Dedifferentiated amniotic fluid mesenchymal stem cell (primary cell): ENCODE measurements around the gene NPIPB13.
"Not testable (repeated sequence)": the region's sequence is repeated elsewhere in the genome, so short reads cannot be mapped to it uniquely, and the experiment has no call there.

ENCODE experiments used
- DNase-seq: peaks from one replicate; pipeline ENCODE4 v3.0.0-alpha.2; 2016; ENCODE audit errors: extremely low spot score

Gene NPIPB13

DNA sequence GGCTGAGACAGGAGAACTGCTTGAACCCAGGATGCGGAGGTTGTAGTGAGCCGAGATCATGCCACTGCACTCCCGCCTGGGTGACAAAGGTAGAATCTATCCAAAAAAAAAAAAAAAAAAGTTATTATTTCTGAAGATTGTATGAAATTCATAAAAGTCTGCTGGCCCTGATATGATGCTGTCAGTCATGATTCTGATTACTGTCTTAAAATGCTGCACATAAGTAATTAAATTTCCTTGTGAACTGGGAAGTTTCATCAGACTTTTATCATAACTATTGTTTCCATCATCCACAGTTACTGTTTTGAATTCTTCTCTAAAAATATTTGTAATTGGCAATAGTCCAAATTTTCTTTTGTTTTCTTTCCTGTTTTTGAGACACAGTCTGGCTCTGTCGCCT is at the start of gene NPIPB13:
TSS of gene NPIPB13 (minus strand) at position 101 of the 400 bp plus-strand sequence. CDS start 2,906 bp downstream, outside the sequence.
- DNase-seq: not testable (repeated sequence)

DNA sequence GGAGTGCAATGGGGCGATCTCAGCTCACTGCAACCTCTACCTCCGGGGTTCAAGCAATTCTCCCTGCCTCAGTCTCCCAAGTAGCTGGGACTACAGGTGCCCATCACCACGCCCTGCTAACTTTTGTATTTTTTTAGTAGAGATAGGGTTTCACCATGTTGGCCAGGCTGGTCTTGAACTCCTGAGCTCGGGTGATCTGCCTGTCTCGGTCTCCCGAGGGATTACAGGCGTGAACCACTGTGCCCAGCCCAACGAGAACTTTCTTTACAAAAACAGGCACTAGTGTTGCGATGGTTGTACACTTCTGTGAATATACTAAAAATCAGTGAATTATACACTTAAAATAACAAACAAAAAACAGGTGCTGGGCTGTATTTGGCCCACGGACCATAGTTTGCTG is 34.1 kb upstream of the NPIPB13 start:
- DNase-seq: not testable (repeated sequence)

DNA sequence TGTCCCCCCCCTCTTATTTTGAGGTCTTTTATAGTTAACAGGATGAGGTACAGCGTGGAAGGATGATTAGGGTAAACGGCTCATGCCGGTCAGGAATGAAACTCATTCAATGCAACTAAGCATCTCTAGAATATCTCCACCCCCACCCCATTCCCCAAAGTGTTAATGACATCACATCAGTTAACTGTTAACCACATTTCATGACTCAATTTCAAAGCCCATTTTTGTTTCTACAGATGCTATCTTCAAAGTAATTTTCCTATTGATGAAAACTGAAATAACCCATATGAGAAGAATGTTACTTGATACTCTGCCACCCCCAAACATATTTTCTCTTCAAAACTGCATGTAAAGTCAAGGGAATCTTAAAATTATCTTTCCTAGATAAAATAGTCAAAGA is 30.2 kb upstream of the NPIPB13 start:
- DNase-seq: not testable (repeated sequence)

DNA sequence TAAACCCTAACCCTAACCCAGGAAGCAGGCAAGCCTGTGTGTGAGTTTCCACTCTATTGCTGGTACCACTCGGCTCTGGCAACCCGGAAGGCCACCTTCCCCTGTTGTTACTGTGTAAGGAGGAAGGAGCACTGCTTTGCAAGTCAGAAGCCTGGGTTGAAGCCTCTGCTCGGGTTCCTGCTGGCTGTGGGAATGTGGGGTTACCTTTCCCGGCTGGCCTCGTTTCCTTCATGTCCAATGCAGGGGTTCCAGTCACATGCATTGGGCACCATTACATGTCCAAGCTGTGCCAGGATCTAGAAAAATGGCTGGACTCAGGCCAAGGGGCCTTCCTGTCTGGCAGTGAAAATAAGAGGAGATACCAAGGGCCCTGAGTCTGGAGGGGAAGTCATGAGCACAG is 31.2 kb downstream of the NPIPB13 start:
- DNase-seq: not testable (repeated sequence)

DNA sequence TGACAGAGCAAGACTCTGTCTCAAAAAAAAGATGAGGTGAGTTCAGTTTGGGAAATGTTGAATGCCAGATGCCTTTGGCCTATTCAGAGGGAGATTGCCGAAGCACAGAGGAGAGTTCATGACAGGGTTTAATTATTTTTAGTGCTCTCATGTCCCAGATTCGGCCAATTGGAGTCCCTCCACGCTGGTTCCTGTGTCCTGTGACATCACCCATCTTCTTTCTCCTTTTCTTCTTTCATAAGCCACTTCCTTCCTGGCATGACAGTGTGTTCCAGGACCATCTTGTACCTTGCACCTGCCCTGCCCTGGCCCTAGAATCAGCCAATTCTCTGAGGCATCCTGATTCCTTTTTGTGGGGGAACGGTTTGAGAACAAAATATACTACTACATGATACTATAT is 36.9 kb downstream of the NPIPB13 start:
- DNase-seq: not testable (repeated sequence)

DNA sequence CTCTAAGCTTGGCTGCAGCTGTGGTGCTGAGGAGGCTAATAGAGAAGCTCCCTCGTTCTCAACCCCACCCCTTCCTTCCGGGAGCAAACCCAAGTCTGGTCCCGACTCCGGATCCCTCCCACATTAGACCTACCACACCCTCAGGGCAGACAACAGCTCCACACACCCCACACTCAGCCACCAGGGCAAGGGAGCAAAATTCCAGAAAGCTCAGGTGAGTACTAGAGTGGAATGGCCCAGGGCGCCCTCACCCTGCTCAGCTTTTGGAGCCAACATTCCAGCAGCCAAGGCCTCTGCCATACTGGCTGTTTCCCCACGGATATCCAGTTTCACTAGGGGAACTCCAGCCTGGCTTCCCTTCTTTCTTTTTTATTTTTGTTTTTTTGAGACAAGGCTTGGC is 39.2 kb downstream of the NPIPB13 start:
- not testable (repeated sequence) for DNase-seq

DNA sequence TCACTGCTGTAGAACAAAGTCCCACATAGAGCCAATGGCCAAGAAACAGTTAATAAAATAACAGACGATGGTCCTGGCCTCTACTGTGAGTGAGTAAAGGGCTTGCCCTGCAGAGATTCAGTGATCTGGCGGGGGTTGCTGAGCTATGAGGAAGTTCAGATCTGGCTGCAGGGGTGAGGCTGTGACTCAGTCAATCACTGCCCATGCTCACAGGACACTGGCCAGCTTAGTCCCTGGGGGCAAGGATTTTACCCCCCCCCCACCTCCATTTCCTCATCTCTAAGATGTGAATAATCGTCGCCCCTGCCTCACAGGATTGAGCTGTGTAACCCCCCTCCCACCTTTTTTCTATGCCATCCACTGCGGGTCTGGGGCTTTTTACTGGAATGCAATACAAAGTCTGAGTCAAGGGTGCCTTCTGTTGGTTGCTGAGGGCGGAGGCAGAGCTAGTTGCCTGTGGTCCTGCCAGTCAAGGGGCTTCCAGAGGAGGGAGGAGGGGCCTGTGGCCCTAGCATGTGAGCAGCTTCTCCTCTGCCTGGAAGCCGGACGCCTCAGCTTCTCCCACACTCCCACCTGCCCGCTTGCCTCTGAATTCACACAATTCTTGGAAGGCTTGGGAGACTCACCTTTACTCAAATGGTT is 41.1 kb downstream of the NPIPB13 start:
- DNase-seq: not testable (repeated sequence)

DNA sequence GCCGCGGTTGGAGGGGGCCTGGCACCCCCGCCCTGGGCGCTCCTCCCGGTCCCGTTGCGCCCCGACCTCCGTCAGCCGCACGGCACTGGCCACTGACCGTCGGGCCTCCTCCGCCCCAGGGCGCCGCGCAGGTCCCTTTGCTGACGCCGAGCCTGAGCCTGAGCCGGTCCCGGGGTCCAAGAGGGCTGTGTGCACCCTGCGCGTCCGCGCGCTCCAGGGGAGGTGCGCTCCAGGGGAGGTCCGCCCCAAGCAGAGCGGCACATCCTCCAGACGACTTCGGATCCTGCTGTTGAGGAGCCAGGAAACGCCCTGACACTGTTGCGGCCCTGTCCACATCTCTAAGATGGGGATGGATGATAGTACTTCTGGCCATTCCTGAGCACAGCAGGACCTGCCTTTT is 42.0 kb downstream of the NPIPB13 start:
- not testable (repeated sequence) for DNase-seq

DNA sequence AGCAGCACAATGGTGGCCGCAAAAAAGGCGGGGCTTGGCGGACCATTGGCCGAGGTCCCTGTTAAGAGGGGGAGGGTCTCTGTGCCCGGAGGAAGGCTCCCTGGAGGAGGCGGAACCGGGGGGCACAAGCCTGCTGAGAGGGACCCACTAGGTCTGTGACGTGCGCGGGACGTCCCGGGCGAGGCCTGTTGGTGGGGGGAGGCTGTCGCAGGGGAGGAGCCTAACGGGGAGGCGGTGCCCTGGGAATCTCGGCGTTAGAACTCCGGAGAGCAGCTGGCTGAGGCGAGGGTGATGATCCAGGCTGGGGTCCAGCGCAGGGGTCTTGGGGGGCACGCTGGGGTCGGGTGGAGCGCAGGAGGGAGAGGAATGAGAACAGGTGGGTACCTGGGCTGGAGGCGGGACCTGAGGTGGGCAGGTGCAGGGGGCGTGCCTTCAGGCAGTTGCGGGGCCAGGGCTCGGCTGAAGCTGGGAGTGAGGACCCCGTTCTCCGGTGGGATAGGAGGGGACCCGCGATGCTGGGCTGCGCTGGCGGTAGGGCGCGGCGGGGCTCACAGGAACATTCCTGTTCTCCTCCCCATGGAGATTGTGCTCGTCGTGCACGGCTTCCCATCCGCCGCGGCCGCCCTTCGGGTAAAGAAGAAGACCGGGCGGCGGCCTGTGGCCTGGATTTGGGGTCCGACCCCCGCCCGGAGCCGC is 42.6 kb downstream of the NPIPB13 start:
- not testable (repeated sequence) for DNase-seq

DNA sequence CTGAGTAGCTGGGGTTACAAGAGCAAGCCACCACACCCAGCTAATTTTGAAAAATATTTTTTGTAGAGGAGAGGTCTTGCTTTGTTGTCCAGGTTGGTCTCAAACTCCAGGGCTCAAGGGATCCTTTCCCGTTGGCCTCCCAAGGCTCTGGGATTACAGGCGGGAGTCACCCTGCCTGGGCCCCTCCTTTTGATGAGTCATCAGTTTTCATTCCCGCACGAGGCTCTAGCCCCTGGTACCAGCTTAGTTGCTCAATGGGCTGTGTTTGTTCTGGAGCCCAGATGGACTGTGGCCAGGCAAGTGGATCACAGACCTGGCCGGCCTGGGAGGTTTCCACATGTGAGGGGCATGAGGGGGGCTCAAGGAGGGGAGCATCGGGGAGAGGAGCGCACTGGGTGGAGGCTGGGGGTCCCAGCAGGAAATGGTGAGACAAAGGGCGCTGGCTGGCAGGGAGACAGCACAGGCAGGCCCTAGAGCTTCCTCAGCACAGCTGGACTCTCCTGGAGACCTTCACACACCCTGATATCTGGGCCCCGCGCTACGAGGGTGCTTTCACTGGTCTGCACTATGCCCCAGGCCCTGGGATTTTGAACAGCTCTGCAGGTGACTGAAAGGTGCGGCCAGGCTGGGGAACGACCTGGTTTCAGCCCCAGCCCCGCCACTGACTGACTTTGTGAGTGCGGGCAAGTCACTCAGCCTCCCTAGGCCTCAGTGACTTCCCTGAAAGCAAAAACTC is 48.5 kb downstream of the NPIPB13 start:
- not testable (repeated sequence) for DNase-seq

DNA sequence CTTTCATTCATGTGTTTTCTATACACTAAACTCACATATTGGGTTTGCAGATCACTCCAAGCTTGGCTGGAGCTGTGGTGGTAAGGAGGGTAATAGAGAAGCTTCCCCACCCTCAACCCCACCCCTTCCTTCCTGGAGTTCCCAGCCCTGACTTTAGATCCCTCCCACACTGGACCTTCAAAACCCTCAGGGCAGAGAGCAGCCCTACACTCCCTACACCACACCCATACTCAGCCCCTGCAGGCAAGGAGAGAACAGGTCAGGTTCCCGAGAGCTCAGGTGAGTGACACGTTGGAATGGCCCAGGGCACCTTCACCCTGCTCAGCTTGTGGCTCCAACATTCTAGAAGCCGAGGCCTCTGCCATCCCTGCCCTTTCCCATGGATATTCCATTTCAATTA is 49.2 kb downstream of the NPIPB13 start, which contains the start of gene SULT1A3:
TSS of gene SULT1A3 (plus strand) at position 207 of the 400 bp plus-strand sequence. CDS start 1,474 bp downstream, outside the sequence.
- DNase-seq: not testable (repeated sequence)
